CD4-positive, alpha-beta T cell (primary cell): ENCODE results near the gene IGSF6. TPM values are rescaled to one million over a fixed set of nuclear protein-coding genes. Genes with fewer than 3 reads are reported as not detected.
"Not testable (repeated sequence)": the region's sequence is repeated elsewhere in the genome, so short reads cannot be mapped to it uniquely, and the experiment has no call there.

Experiments used
- ATAC-seq: fragments of 200-7000 bp; cut with Tn5 transposase; one replicate; pipeline ENCODE4 v1.10.0; 2022; ENCODE audit warnings: mild to moderate bottlenecking; ENCODE audit not compliant: poor library complexity
- CTCF ChIA-PET: fragments of 350-600 bp; sonication (Branson Sonifier 250); formaldehyde crosslinking; loops from one replicate; lab custom pipeline; 2021; ENCODE audit warnings: antibody characterized with exemption, inconsistent platforms; lab: Charles Lee
- POLR2A ChIA-PET: fragments of 350-600 bp; sonication (Branson Sonifier 250); formaldehyde crosslinking; loops from one replicate; lab custom pipeline; 2021; ENCODE audit warnings: antibody characterized with exemption, inconsistent platforms; lab: Charles Lee
- DNase-seq, 14 experiments: peaks; one replicate each; pipeline ENCODE4 v3.0.0-alpha.2; 2013 to 2020; ENCODE audit warnings: mixed read lengths in 2 of 14
- H3K27ac ChIP-seq, 2 donors: one replicate each; pipeline versions ENCODE4 v1.5.1 to v1.7.0; 2013; ENCODE audit warnings: low read length in 2 of 2, low read depth in 1 of 2, mild to moderate bottlenecking in 1 of 2
- H3K27me3 ChIP-seq, 2 experiments: 1 replicate in 1 of 2; 2 replicates in 1 of 2; pipeline versions ENCODE4 v1.6.1 to v1.7.0; 2013; ENCODE audit warnings: low read length in 2 of 2, control low read depth in 1 of 2, mild to moderate bottlenecking in 1 of 2, moderate library complexity in 1 of 2; ENCODE audit not compliant: insufficient read depth in 2 of 2, control insufficient read depth in 1 of 2
- H3K36me3 ChIP-seq: one replicate; pipeline ENCODE4 v1.6.1; 2013; ENCODE audit warnings: low read length, control low read depth; ENCODE audit not compliant: insufficient read depth
- H3K4me1 ChIP-seq: one replicate; pipeline ENCODE4 v1.6.1; 2013; ENCODE audit warnings: low read length, control low read depth; ENCODE audit not compliant: insufficient read depth
- H3K4me3 ChIP-seq: one replicate; pipeline ENCODE4 v1.5.1; 2013; ENCODE audit warnings: mild to moderate bottlenecking, low read length, moderate library complexity
- H3K9me3 ChIP-seq, 2 experiments: 1 replicate in 1 of 2; 2 replicates in 1 of 2; pipeline versions ENCODE4 v1.6.1 to v1.7.0; 2013; ENCODE audit warnings: low read length in 2 of 2, mild to moderate bottlenecking in 2 of 2, control low read depth in 1 of 2, moderate library complexity in 1 of 2; ENCODE audit not compliant: control insufficient read depth in 1 of 2, insufficient read depth in 1 of 2
- H3K27ac Mint-ChIP-seq: one replicate; pipeline ENCODE4 v1.8.0; 2020; ENCODE audit warnings: mixed read lengths
- H3K27me3 Mint-ChIP-seq: one replicate; pipeline ENCODE4 v1.8.0; 2021; ENCODE audit warnings: mixed read lengths
- H3K36me3 Mint-ChIP-seq: one replicate; pipeline ENCODE4 v1.8.0; 2021; ENCODE audit warnings: low read depth, mixed read lengths
- H3K4me1 Mint-ChIP-seq: one replicate; pipeline ENCODE4 v1.8.0; 2021; ENCODE audit warnings: low read depth, mixed read lengths
- H3K4me3 Mint-ChIP-seq: one replicate; pipeline ENCODE4 v1.8.0; 2020; ENCODE audit warnings: mild to moderate bottlenecking, mixed read lengths
- H3K9me3 Mint-ChIP-seq: one replicate; pipeline ENCODE4 v1.8.0; 2020; ENCODE audit warnings: mixed read lengths
- CTCF ChIP-seq: fragments of 200-600 bp; IDR thresholded peaks from one replicate; pipeline ENCODE4 v1.8.0; 2022; ENCODE audit warnings: antibody characterized with exemption, mild to moderate bottlenecking
- intact Hi-C, 2 experiments: fragments of 100-400 bp; cut with DNase I in 1 of 2; cut with micrococcal nuclease in 1 of 2; formaldehyde crosslinking; loops; one replicate each; pipeline versions ENCODE4 v1.15.1 to v1.9.0; 2023 to 2025; cut with DNase I, micrococcal nuclease
- total RNA-seq, 174 experiments: library from RNA in 2 of 174; stranded (reverse) in 2 of 174; gene quantifications; one replicate each; pipeline ENCODE4 v1.2.3 and lab custom pipeline; 2021 to 2026

IGSF6 gene
- total RNA-seq, 2 experiments from 2014 or later = 0.31 to 0.77 TPM

GRCh38 chr16:21610006-21610544 lies 42.3 kb downstream of the IGSF6 start:
- no peak for TF ChIP-seq CTCF
- Mint-ChIP-seq H3K27me3 (no peaks in the 10 kb centered on the region), H3K36me3 (peaks cover 22% of the 10 kb centered on the region), H3K27ac (no peak overlapping the region), H3K4me3 (no peak overlapping the region), H3K9me3 (no peaks in the 10 kb centered on the region), H3K4me1 (peaks cover 86% of the 10 kb centered on the region)
- intact Hi-C loops = no loop called here
- ChIA-PET POLR2A (interaction anchor here (1.3 kb wide), 1 partner anchor 13 kb away, joined by 5 read pairs; no protein-coding TSS in a partner anchor), CTCF (interaction anchor here (0.5 to 1.2 kb wide), 2 partner anchors 48 to 90 kb away, joined by 3 read pairs; no protein-coding TSS in a partner anchor)
- H3K4me3 ChIP-seq = no peak overlapping the region
- H3K9me3 ChIP-seq = no peaks in the 10 kb centered on the region
- no peak for DNase-seq
- H3K27me3 ChIP-seq = no peaks in the 10 kb centered on the region
- H3K4me1 ChIP-seq = peaks cover 56% of the 10 kb centered on the region
- no peak overlapping the region for H3K27ac ChIP-seq
- ATAC-seq = no peak
- H3K36me3 ChIP-seq = peaks cover 8% of the 10 kb centered on the region

GRCh38 chr16:21608639-21609328 lies 43.6 kb downstream of the IGSF6 start:
- peaks cover 84% of the 10 kb centered on the region for H3K4me1 Mint-ChIP-seq

GRCh38 chr16:21605848-21606247 lies 46.6 kb downstream of the IGSF6 start:
- H3K4me1 Mint-ChIP-seq = peaks cover 87% of the 10 kb centered on the region
- H3K27ac ChIP-seq, H3K4me3 ChIP-seq, H3K27me3 ChIP-seq, H3K36me3 ChIP-seq, H3K4me3 Mint-ChIP-seq, H3K27ac Mint-ChIP-seq, H3K36me3 Mint-ChIP-seq, intact Hi-C loops, ATAC-seq, DNase-seq, H3K9me3 Mint-ChIP-seq, H3K9me3 ChIP-seq, H3K27me3 Mint-ChIP-seq: not testable (repeated sequence)
- peaks cover 57% of the 10 kb centered on the region for H3K4me1 ChIP-seq
- CTCF ChIA-PET = interaction anchor here (1.0 to 2.4 kb wide), 2 partner anchors 35 to 52 kb away, joined by 3 to 9 read pairs; no protein-coding TSS in a partner anchor
- POLR2A ChIA-PET = interaction anchor here (0.9 to 1.7 kb wide), 5 partner anchors 9 to 43 kb away, joined by 3 to 5 read pairs (median 3); no protein-coding TSS in a partner anchor

More at GRCh38 chr16:21608639-21609328, 43.6 kb downstream of the IGSF6 start:
- CTCF ChIA-PET = interaction anchor here (0.5 to 1.3 kb wide), 2 partner anchors 11 to 15 kb away, joined by 3 read pairs; no protein-coding TSS in a partner anchor
- no peaks in the 10 kb centered on the region for H3K9me3 ChIP-seq
- peak overlapping the region; percentile 61 for H3K27ac Mint-ChIP-seq
- H3K27ac ChIP-seq = peak overlapping the region in 1 of 2 donors; percentile 16
- H3K36me3 Mint-ChIP-seq = peaks cover 9% of the 10 kb centered on the region
- H3K4me3 ChIP-seq = no peak overlapping the region
- H3K9me3 Mint-ChIP-seq = no peaks in the 10 kb centered on the region
- peak overlapping the region; percentile 13 for H3K4me3 Mint-ChIP-seq
- no peaks in the 10 kb centered on the region for H3K27me3 ChIP-seq
- POLR2A ChIA-PET = interaction anchor here (0.8 to 1.9 kb wide), 7 partner anchors 8 to 36 kb away, joined by 3 to 6 read pairs (median 5); no protein-coding TSS in a partner anchor
- DNase-seq (peak in 3 of 14 experiments; percentile 37 to 45 (median 44)), ATAC-seq (peak; percentile 74)
- H3K4me1 ChIP-seq = peaks cover 52% of the 10 kb centered on the region
- no peaks in the 10 kb centered on the region for H3K27me3 Mint-ChIP-seq
- intact Hi-C loops = loop anchor here in 1 of 2 experiments (2.0 kb wide), 1 partner anchor 18 kb away; no protein-coding TSS in a partner anchor
- H3K36me3 ChIP-seq = no peaks in the 10 kb centered on the region
- no peak for TF ChIP-seq CTCF
